GM12878 (cell line): ENCODE measurements around the gene PLGRKT. TPM values are rescaled to one million over a fixed set of nuclear protein-coding genes. Genes with fewer than 3 reads are reported as not detected.
A peak's percentile ranks its signal among the peaks of the same experiment; 100 is the strongest.

Experiments
- BRCA1 ChIP-seq: IDR thresholded peaks from 2 replicates; pipeline ENCODE4 v1.6.1; 2011; ENCODE audit warnings: low read depth, low read length, improper control_type of control experiment
- CREB1 ChIP-seq: IDR thresholded peaks from 2 replicates; pipeline ENCODE4 v1.6.1; 2012; ENCODE audit warnings: low read depth, mild to moderate bottlenecking, inconsistent platforms
- EZH2 ChIP-seq: IDR thresholded peaks from 2 replicates; pipeline ENCODE4 v1.6.1; 2012; ENCODE audit warnings: low read depth, mild to moderate bottlenecking, control low read depth, inconsistent platforms, low read length, borderline replicate concordance; ENCODE audit not compliant: control insufficient read depth
- FOXK2 ChIP-seq: fragments of 450-650 bp; IDR thresholded peaks from 2 replicates; pipeline ENCODE4 v1.6.1; 2017; ENCODE audit warnings: mild to moderate bottlenecking, moderate library complexity
- GABPA ChIP-seq: IDR thresholded peaks from 2 replicates; pipeline ENCODE4 v1.6.1; 2014; ENCODE audit warnings: antibody characterized with exemption, low read depth, mild to moderate bottlenecking, inconsistent platforms
- IKZF2 ChIP-seq, 2 experiments: fragments of 450-650 bp; IDR thresholded peaks; 2 replicates each; pipeline ENCODE4 v1.6.1; 2017; ENCODE audit warnings: mild to moderate bottlenecking in 2 of 2, moderate library complexity in 2 of 2
- MEF2B ChIP-seq: fragments of 450-650 bp; IDR thresholded peaks from 2 replicates; pipeline ENCODE4 v1.6.1; 2018; ENCODE audit warnings: mild to moderate bottlenecking, moderate library complexity; ENCODE audit not compliant: partially characterized antibody, poor library complexity, severe bottlenecking
- MTA2 ChIP-seq: fragments of 450-650 bp; IDR thresholded peaks from 2 replicates; pipeline ENCODE4 v1.6.1; 2016; ENCODE audit warnings: low read depth, mild to moderate bottlenecking, moderate library complexity
- NFYB ChIP-seq: IDR thresholded peaks from 2 replicates; pipeline ENCODE4 v1.6.1; 2011; ENCODE audit warnings: low read depth, mild to moderate bottlenecking, low read length, improper control_type of control experiment, moderate library complexity; ENCODE audit not compliant: insufficient read depth
- NR2C1 ChIP-seq: fragments of 450-650 bp; IDR thresholded peaks from 2 replicates; pipeline ENCODE4 v1.6.1; 2017; ENCODE audit warnings: antibody characterized with exemption, mild to moderate bottlenecking, moderate library complexity
- POU2F2 ChIP-seq: IDR thresholded peaks from 3 replicates; pipeline ENCODE4 v1.6.1; 2011; ENCODE audit warnings: low read depth, mild to moderate bottlenecking, low read length, borderline replicate concordance
- RCOR1 ChIP-seq: conservative IDR thresholded peaks from 2 replicates; pipeline ENCODE4 v1.6.1; 2012; ENCODE audit warnings: low read depth, low read length, improper control_type of control experiment
- RELA ChIP-seq: fragments of 450-650 bp; IDR thresholded peaks from 2 replicates; pipeline ENCODE4 v1.8.0; 2014; ENCODE audit warnings: borderline replicate concordance; ENCODE audit not compliant: partially characterized antibody
- RFX5 ChIP-seq: IDR thresholded peaks from 2 replicates; pipeline ENCODE4 v1.6.1; 2011; ENCODE audit warnings: low read depth, low read length, improper control_type of control experiment
- SPI1 ChIP-seq: IDR thresholded peaks from 2 replicates; pipeline ENCODE4 v1.6.1; 2011; ENCODE audit warnings: low read depth, mild to moderate bottlenecking, low read length, moderate library complexity, borderline replicate concordance; ENCODE audit not compliant: insufficient read depth
- SRF ChIP-seq, 2 experiments: IDR thresholded peaks; 2 replicates each; pipeline ENCODE4 v1.6.1; 2011; ENCODE audit warnings: low read depth in 2 of 2, low read length in 2 of 2, mild to moderate bottlenecking in 1 of 2, moderate library complexity in 1 of 2
- TARDBP ChIP-seq: IDR thresholded peaks from 2 replicates; pipeline ENCODE4 v1.6.1; 2016; ENCODE audit warnings: borderline replicate concordance
- TCF3 ChIP-seq: IDR thresholded peaks from 2 replicates; pipeline ENCODE4 v1.6.1; 2012; ENCODE audit warnings: low read depth, mild to moderate bottlenecking, low read length, borderline replicate concordance; ENCODE audit not compliant: insufficient read depth
- TCF7 ChIP-seq: IDR thresholded peaks from 2 replicates; pipeline ENCODE4 v1.6.1; 2014; ENCODE audit warnings: antibody characterized with exemption, borderline replicate concordance
- YY1 ChIP-seq: IDR thresholded peaks from 2 replicates; pipeline ENCODE4 v1.6.1; 2011; ENCODE audit warnings: low read depth, mild to moderate bottlenecking, low read length
- ZNF274 ChIP-seq: IDR thresholded peaks from one replicate; pipeline ENCODE4 v1.8.0; 2011; ENCODE audit not compliant: insufficient read length, insufficient read depth
- polyA plus RNA-seq, 11 experiments: library from polyadenylated mRNA; depleted of rRNA in 4 of 11; unstranded in 6 of 11; stranded (reverse) in 5 of 11; fragments of >200 nt; fragmentation: Nextera tagmentation in 4 of 11; fragmentation: Illumina TruSeq in 1 of 11; extraction: Ambion mirVana in 4 of 11; extraction: Trizol in 1 of 11; gene quantifications; 1 replicate in 1 of 11; 2 replicates in 10 of 11; pipeline versions ENCODE4 v1.2.1 to v1.2.3, GENCODE V29; 2011 to 2016; ENCODE audit warnings: inconsistent platforms in 2 of 11, missing spikeins in 2 of 11, low read depth in 1 of 11
- total RNA-seq, 4 experiments: library from RNA; depleted of rRNA in 3 of 4; stranded (reverse); fragments of >200 nt in 3 of 4; fragmentation: Illumina TruSeq in 1 of 4; extraction: Trizol in 1 of 4; gene quantifications; 2 replicates each; pipeline versions ENCODE4 v1.2.1 to v1.2.3, GENCODE V29; 2013 to 2021
- TF ChIP-seq, protein P1 (sequence below): fragments of 150-350 bp; IDR thresholded peaks from 2 replicates; pipeline ENCODE4 v1.6.1; 2014; ENCODE audit warnings: mild to moderate bottlenecking, low read depth, low read length
- TF ChIP-seq, protein P2 (sequence below): fragments of 450-650 bp; IDR thresholded peaks from 2 replicates; pipeline ENCODE4 v1.6.1; 2018; ENCODE audit warnings: borderline replicate concordance, mild to moderate bottlenecking; ENCODE audit not compliant: partially characterized antibody

PLGRKT gene
- total and polyA plus RNA-seq, 10 of the 15 experiments (the other 5 are each of a cell fraction or from before 2014, with no cell fraction given): 25.2 to 72.3 (median 38.4) TPM

DNA sequence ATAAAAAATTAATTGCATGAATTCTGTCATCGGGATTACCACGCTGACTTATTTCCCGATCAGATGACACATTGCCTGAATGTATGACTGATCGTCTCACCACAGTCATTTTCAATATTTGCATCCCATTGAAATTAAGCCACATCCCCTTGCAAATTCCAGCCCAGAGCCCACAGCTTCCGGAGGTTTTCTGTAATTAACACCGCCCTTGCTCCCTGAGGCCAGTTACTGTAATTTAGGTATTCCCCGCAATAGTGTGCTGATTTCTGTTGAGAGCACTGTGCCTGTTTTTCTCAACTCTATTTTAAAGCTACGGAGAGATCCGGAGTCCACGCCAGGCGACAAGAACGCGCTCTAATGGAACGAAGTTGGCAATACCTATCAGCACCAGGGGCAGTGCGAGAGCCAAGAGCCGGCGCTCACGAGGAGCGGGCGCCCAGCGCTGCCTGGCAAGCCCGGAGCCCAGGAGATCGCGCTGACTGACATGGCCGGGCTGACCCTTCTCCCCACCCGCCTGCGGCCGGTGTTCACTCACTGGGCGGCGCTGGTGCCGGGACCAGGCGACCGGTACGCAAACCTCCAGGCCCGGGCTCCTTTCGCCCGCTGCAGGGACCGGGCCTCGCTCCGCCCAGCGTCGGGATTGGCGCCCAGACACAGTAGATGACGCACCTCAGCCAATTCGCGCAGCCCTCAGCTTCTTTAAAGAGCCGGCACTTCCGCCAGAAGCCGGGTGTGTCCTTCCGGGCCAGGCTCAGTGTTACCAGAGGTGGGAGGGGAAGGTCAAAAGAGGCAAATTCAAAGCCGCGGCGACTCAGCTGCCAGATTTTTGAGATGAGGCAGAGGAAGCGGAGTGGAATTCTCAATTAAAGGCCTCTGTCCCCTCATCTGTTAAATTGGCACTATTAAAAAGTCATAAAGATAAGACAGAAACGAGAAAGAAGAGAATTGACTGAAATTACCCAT is at the start of gene PLGRKT (continued):
- TF ChIP-seq POU2F2 (peak; percentile 92), YY1 (peak; percentile 41; the same call in 1 of the 2 replicates), IKZF2 (IDR thresholded peaks at IDR 0.05) (peak; percentile 61 to 79), MTA2 (peak; percentile 54), MEF2B (no peak), RELA (peak; percentile 51), SRF (IDR thresholded peaks at IDR 0.05; ENCODE audit: low read depth in 2 of 2, low read length in 2 of 2) (no peak), NR2C1 (peak; percentile 96), NFYB (peak; percentile 89), FOXK2 (no peak), TCF7 (no peak; the same call in 1 of the 2 replicates), RCOR1 (0 out of 2 replicates have a peak, but pooled peaks have one; percentile 60), TCF3 (no peak; the same call in none of the 2 replicates), CREB1 (peak; percentile 86), GABPA (peak; percentile 95), TARDBP (no peak), BRCA1 (no peak), ZNF274 (no peak), RFX5 (peak; percentile 76), EZH2 (no peak), SPI1 (peak; percentile 29; the same call in 1 of the 2 replicates)
- TF ChIP-seq, protein P1, sequence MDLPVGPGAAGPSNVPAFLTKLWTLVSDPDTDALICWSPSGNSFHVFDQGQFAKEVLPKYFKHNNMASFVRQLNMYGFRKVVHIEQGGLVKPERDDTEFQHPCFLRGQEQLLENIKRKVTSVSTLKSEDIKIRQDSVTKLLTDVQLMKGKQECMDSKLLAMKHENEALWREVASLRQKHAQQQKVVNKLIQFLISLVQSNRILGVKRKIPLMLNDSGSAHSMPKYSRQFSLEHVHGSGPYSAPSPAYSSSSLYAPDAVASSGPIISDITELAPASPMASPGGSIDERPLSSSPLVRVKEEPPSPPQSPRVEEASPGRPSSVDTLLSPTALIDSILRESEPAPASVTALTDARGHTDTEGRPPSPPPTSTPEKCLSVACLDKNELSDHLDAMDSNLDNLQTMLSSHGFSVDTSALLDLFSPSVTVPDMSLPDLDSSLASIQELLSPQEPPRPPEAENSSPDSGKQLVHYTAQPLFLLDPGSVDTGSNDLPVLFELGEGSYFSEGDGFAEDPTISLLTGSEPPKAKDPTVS: no peak
- TF ChIP-seq, protein P2, sequence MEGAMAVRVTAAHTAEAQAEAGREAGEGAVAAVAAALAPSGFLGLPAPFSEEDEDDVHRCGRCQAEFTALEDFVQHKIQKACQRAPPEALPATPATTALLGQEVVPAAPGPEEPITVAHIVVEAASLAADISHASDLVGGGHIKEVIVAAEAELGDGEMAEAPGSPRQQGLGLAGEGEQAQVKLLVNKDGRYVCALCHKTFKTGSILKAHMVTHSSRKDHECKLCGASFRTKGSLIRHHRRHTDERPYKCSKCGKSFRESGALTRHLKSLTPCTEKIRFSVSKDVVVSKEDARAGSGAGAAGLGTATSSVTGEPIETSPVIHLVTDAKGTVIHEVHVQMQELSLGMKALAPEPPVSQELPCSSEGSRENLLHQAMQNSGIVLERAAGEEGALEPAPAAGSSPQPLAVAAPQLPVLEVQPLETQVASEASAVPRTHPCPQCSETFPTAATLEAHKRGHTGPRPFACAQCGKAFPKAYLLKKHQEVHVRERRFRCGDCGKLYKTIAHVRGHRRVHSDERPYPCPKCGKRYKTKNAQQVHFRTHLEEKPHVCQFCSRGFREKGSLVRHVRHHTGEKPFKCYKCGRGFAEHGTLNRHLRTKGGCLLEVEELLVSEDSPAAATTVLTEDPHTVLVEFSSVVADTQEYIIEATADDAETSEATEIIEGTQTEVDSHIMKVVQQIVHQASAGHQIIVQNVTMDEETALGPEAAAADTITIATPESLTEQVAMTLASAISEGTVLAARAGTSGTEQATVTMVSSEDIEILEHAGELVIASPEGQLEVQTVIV: peak; percentile 30
